HepG2 (cell line): ENCODE data around the gene BCO2. TPM values are rescaled to one million over a fixed set of nuclear protein-coding genes. Genes with fewer than 3 reads are reported as not detected.

Experiments used
- CSRNP1 ChIP-seq: sonication (generic); formaldehyde crosslinking; IDR thresholded peaks from 2 replicates; pipeline ENCODE4 v1.8.1; 2023; ENCODE audit warnings: mild to moderate bottlenecking, missing genetic modification reagents
- GPBP1L1 ChIP-seq: sonication (generic); formaldehyde crosslinking; IDR thresholded peaks from 2 replicates; pipeline ENCODE4 v1.5.0; 2020; ENCODE audit warnings: mild to moderate bottlenecking, missing genetic modification reagents
- HES4 ChIP-seq: sonication (generic); formaldehyde crosslinking; IDR thresholded peaks from 2 replicates; pipeline ENCODE4 v1.9.0; 2021; ENCODE audit warnings: mild to moderate bottlenecking, missing genetic modification reagents, borderline replicate concordance
- HNF4G ChIP-seq, 2 experiments: sonication (generic) in 1 of 2; formaldehyde crosslinking in 1 of 2; IDR thresholded peaks; 2 replicates each; pipeline versions ENCODE4 v1.4.0 to v1.6.1; 2011 to 2020; ENCODE audit warnings: borderline replicate concordance in 2 of 2, low read depth in 2 of 2, mild to moderate bottlenecking in 2 of 2, low read length in 1 of 2, missing genetic modification reagents in 1 of 2, moderate library complexity in 1 of 2
- IKZF4 ChIP-seq: sonication (generic); formaldehyde crosslinking; IDR thresholded peaks from 2 replicates; pipeline ENCODE4 v1.5.1; 2020; ENCODE audit warnings: borderline replicate concordance, mild to moderate bottlenecking, low read depth, missing genetic modification reagents; ENCODE audit errors: not compliant biosample characterization
- PAX8 ChIP-seq: sonication (generic); formaldehyde crosslinking; IDR thresholded peaks from 2 replicates; pipeline ENCODE4 v1.8.0; 2022; ENCODE audit warnings: mild to moderate bottlenecking, missing genetic modification reagents, borderline replicate concordance
- PBX2 ChIP-seq: IDR thresholded peaks from 2 replicates; pipeline ENCODE4 v1.6.1; 2016; ENCODE audit warnings: control low read depth
- POGZ ChIP-seq: sonication (generic); formaldehyde crosslinking; IDR thresholded peaks from 2 replicates; pipeline ENCODE4 v1.4.0; 2020; ENCODE audit warnings: mild to moderate bottlenecking, missing genetic modification reagents
- RCOR2 ChIP-seq: IDR thresholded peaks from 2 replicates; pipeline ENCODE4 v1.6.1; 2016; ENCODE audit warnings: missing biosample characterization, missing genetic modification reagents
- TFDP1 ChIP-seq: IDR thresholded peaks from 2 replicates; pipeline ENCODE4 v1.6.1; 2016; ENCODE audit warnings: missing compliant biosample characterization, missing genetic modification reagents, borderline replicate concordance
- TFDP2 ChIP-seq: sonication (generic); formaldehyde crosslinking; IDR thresholded peaks from 2 replicates; pipeline ENCODE4 v1.4.0; 2020; ENCODE audit warnings: missing genetic modification reagents
- ZFP36L2 ChIP-seq: sonication (generic); formaldehyde crosslinking; IDR thresholded peaks from 2 replicates; pipeline ENCODE4 v1.4.0; 2020; ENCODE audit warnings: missing genetic modification reagents
- ZNF567 ChIP-seq: sonication (generic); formaldehyde crosslinking; IDR thresholded peaks from 2 replicates; pipeline ENCODE4 v1.8.1; 2023; ENCODE audit warnings: mild to moderate bottlenecking, missing genetic modification reagents, borderline replicate concordance
- ZNF788 ChIP-seq: sonication (generic); formaldehyde crosslinking; IDR thresholded peaks from 2 replicates; pipeline ENCODE4 v1.5.0; 2020; ENCODE audit warnings: mild to moderate bottlenecking, missing genetic modification reagents, borderline replicate concordance
- ZXDC ChIP-seq: sonication (generic); formaldehyde crosslinking; IDR thresholded peaks from 2 replicates; pipeline ENCODE4 v1.5.0; 2020; ENCODE audit warnings: mild to moderate bottlenecking, missing genetic modification reagents
- polyA plus RNA-seq, 8 experiments: library from polyadenylated mRNA; depleted of rRNA in 3 of 8; stranded (reverse) in 7 of 8; unstranded in 1 of 8; fragments of >200 nt; fragmentation: Illumina TruSeq in 4 of 8; extraction: Trizol in 4 of 8; gene quantifications; 2 replicates each; pipeline versions ENCODE4 v1.2.1 to v1.2.3, GENCODE V29; 2011 to 2016; ENCODE audit warnings: low read depth in 4 of 8, missing spikeins in 1 of 8, mixed read lengths in 1 of 8; ENCODE audit not compliant: insufficient read depth in 1 of 8
- total RNA-seq, 5 experiments: library from RNA; depleted of rRNA; stranded (reverse); fragments of >200 nt; fragmentation: Illumina TruSeq; extraction: Trizol; gene quantifications; 2 replicates each; pipeline ENCODE4 v1.2.3, GENCODE V29; 2016; ENCODE audit warnings: low read depth in 1 of 5

Gene BCO2
- total and polyA plus RNA-seq, 2 of the 13 experiments (the other 11 are each of a cell fraction or from before 2014, with no cell fraction given), result 0.38 to 0.58 TPM

GRCh38 chr11:112226062-112226830, 50.9 kb downstream of the BCO2 start, which contains the start of gene PTS (continued):
- peak; percentile 87 for TF ChIP-seq TFDP1
- TF ChIP-seq TFDP2 (CRISPR knock-in tag), result peak; percentile 66
- TF ChIP-seq GPBP1L1, result no peak
- 0 out of 2 replicates have a peak, but pooled peaks have one; percentile 84 for TF ChIP-seq ZNF567 (CRISPR knock-in tag)
- 0 out of 2 replicates have a peak, but pooled peaks have one; percentile 29 for TF ChIP-seq POGZ (CRISPR knock-in tag)
- peak; percentile 78 for TF ChIP-seq HES4 (CRISPR knock-in tag)
- TF ChIP-seq PAX8, result no peak
- no peak for TF ChIP-seq HNF4G (IDR thresholded peaks at IDR 0.05; ENCODE audit: borderline replicate concordance, low read depth, low read length)
- peak; percentile 49; the same call in 1 of the 2 replicates for TF ChIP-seq HNF4G (CRISPR knock-in tag; IDR thresholded peaks at IDR 0.05; ENCODE audit: borderline replicate concordance, low read depth)
- no peak for TF ChIP-seq ZXDC
- peak; percentile 88 for TF ChIP-seq IKZF4 (CRISPR knock-in tag)
- TF ChIP-seq ZFP36L2 (CRISPR knock-in tag), result peak; percentile 64; the same call in 1 of the 2 replicates
- TF ChIP-seq CSRNP1, result no peak
- TF ChIP-seq ZNF788, result peak; percentile 82
- no peak; the same call in 1 of the 2 replicates for TF ChIP-seq RCOR2
- TF ChIP-seq PBX2, result no peak
